Measurements from ENCODE around the gene POMT2.

POMT2 gene

DNA sequence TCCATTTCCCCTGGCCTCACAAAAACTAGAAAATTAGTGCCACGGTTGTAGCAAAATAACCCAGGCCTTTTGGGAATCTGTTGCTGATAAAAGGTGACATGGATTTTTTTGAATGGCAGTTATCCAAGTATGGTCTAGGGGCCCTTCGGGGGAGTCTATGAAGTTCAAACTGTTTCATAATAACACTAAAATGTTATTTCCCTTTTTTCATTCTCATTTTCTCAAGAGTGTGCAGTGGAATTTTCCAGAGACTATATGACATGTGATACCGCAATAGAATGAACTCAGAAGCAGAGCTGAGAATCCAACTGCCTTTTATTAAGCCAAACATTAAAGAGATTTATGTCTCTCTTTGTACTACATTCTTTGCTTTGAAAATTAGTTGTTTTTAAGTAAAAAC is 27.1 kb upstream of the POMT2 start:
- TF ChIP-seq OSR1 (CRISPR knock-in tag; IDR thresholded peaks at IDR 0.05): no peak
- TF ChIP-seq ARNTL (CRISPR knock-in tag; IDR thresholded peaks at IDR 0.05; ENCODE audit: borderline replicate concordance, low read depth): no peak
- TF ChIP-seq PPARA (CRISPR knock-in tag; IDR thresholded peaks at IDR 0.05; ENCODE audit: borderline replicate concordance): no peak
- no peak for TF ChIP-seq BACH2 (CRISPR knock-in tag; IDR thresholded peaks at IDR 0.05; ENCODE audit: borderline replicate concordance)
- no peak for TF ChIP-seq ZC3H10 (CRISPR knock-in tag; IDR thresholded peaks at IDR 0.05)
- TF ChIP-seq GLIS3 (CRISPR knock-in tag; IDR thresholded peaks at IDR 0.05): no peak
- TF ChIP-seq, protein P1, sequence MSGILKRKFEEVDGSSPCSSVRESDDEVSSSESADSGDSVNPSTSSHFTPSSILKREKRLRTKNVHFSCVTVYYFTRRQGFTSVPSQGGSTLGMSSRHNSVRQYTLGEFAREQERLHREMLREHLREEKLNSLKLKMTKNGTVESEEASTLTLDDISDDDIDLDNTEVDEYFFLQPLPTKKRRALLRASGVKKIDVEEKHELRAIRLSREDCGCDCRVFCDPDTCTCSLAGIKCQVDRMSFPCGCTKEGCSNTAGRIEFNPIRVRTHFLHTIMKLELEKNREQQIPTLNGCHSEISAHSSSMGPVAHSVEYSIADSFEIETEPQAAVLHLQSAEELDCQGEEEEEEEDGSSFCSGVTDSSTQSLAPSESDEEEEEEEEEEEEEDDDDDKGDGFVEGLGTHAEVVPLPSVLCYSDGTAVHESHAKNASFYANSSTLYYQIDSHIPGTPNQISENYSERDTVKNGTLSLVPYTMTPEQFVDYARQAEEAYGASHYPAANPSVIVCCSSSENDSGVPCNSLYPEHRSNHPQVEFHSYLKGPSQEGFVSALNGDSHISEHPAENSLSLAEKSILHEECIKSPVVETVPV (CRISPR knock-in tag; IDR thresholded peaks at IDR 0.05): no peak
- no peak for TF ChIP-seq RARB (CRISPR knock-in tag; IDR thresholded peaks at IDR 0.05)
- TF ChIP-seq CSDC2 (CRISPR knock-in tag; IDR thresholded peaks at IDR 0.05): no peak
- no peak for TF ChIP-seq ZNF70 (CRISPR knock-in tag; IDR thresholded peaks at IDR 0.05)
- TF ChIP-seq, protein P2, sequence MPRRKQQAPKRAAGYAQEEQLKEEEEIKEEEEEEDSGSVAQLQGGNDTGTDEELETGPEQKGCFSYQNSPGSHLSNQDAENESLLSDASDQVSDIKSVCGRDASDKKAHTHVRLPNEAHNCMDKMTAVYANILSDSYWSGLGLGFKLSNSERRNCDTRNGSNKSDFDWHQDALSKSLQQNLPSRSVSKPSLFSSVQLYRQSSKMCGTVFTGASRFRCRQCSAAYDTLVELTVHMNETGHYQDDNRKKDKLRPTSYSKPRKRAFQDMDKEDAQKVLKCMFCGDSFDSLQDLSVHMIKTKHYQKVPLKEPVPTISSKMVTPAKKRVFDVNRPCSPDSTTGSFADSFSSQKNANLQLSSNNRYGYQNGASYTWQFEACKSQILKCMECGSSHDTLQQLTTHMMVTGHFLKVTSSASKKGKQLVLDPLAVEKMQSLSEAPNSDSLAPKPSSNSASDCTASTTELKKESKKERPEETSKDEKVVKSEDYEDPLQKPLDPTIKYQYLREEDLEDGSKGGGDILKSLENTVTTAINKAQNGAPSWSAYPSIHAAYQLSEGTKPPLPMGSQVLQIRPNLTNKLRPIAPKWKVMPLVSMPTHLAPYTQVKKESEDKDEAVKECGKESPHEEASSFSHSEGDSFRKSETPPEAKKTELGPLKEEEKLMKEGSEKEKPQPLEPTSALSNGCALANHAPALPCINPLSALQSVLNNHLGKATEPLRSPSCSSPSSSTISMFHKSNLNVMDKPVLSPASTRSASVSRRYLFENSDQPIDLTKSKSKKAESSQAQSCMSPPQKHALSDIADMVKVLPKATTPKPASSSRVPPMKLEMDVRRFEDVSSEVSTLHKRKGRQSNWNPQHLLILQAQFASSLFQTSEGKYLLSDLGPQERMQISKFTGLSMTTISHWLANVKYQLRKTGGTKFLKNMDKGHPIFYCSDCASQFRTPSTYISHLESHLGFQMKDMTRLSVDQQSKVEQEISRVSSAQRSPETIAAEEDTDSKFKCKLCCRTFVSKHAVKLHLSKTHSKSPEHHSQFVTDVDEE (CRISPR knock-in tag; IDR thresholded peaks at IDR 0.05): no peak
- no peak for TF ChIP-seq ZFP3 (CRISPR knock-in tag; IDR thresholded peaks at IDR 0.05)
- no peak for ATAC-seq

DNA sequence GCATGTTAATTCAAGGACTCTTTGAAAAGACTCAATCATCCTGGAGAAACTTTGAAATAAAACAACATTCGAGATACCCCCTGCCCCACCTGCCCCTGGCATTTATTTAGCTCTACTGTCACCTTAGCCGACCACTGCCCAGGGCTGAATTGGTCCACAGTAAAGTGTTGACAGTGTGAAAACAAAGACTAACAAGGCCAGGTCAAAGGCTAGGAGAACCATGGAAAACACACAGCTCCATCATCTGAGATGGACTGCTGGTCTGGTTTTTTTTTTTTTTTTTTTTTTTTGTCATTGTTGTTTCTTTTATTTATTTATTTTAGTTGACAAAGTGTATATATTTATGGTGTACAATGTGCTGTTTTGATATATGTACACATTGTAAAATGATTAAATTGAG is 25.8 kb upstream of the POMT2 start:
- no peak for ATAC-seq
- TF ChIP-seq ISL1 (CRISPR knock-in tag; IDR thresholded peaks at IDR 0.05) (no peak), CSDC2 (CRISPR knock-in tag; IDR thresholded peaks at IDR 0.05) (no peak), BACH2 (CRISPR knock-in tag; IDR thresholded peaks at IDR 0.05; ENCODE audit: borderline replicate concordance) (no peak), ARNTL (CRISPR knock-in tag; IDR thresholded peaks at IDR 0.05; ENCODE audit: borderline replicate concordance, low read depth) (no peak), PPARA (CRISPR knock-in tag; IDR thresholded peaks at IDR 0.05; ENCODE audit: borderline replicate concordance) (no peak), OSR1 (CRISPR knock-in tag; IDR thresholded peaks at IDR 0.05) (no peak), ZC3H10 (CRISPR knock-in tag; IDR thresholded peaks at IDR 0.05) (no peak), TOX (CRISPR knock-in tag; IDR thresholded peaks at IDR 0.05; ENCODE audit: borderline replicate concordance) (no peak), ZNF8 (CRISPR knock-in tag; IDR thresholded peaks at IDR 0.05) (no peak), GLIS3 (CRISPR knock-in tag; IDR thresholded peaks at IDR 0.05) (no peak), TCF4 (CRISPR knock-in tag; IDR thresholded peaks at IDR 0.05; ENCODE audit: borderline replicate concordance) (no peak), ZNF70 (CRISPR knock-in tag; IDR thresholded peaks at IDR 0.05) (no peak), ZFP30 (CRISPR knock-in tag; IDR thresholded peaks at IDR 0.05) (no peak), ZNF565 (CRISPR knock-in tag; conservative IDR thresholded peaks at IDR 0.05; ENCODE audit: low read depth) (no peak)
- TF ChIP-seq, protein P1 (CRISPR knock-in tag; IDR thresholded peaks at IDR 0.05): no peak
- TF ChIP-seq, protein P3, sequence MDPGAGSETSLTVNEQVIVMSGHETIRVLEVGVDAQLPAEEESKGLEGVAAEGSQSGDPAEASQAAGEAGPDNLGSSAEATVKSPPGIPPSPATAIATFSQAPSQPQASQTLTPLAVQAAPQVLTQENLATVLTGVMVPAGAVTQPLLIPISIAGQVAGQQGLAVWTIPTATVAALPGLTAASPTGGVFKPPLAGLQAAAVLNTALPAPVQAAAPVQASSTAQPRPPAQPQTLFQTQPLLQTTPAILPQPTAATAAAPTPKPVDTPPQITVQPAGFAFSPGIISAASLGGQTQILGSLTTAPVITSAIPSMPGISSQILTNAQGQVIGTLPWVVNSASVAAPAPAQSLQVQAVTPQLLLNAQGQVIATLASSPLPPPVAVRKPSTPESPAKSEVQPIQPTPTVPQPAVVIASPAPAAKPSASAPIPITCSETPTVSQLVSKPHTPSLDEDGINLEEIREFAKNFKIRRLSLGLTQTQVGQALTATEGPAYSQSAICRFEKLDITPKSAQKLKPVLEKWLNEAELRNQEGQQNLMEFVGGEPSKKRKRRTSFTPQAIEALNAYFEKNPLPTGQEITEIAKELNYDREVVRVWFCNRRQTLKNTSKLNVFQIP (CRISPR knock-in tag; IDR thresholded peaks at IDR 0.05; ENCODE audit: borderline replicate concordance, low read depth): no peak
- TF ChIP-seq, protein P4, sequence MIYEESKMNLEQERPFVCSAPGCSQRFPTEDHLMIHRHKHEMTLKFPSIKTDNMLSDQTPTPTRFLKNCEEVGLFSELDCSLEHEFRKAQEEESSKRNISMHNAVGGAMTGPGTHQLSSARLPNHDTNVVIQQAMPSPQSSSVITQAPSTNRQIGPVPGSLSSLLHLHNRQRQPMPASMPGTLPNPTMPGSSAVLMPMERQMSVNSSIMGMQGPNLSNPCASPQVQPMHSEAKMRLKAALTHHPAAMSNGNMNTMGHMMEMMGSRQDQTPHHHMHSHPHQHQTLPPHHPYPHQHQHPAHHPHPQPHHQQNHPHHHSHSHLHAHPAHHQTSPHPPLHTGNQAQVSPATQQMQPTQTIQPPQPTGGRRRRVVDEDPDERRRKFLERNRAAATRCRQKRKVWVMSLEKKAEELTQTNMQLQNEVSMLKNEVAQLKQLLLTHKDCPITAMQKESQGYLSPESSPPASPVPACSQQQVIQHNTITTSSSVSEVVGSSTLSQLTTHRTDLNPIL (CRISPR knock-in tag; IDR thresholded peaks at IDR 0.05; ENCODE audit: low read depth): no peak

DNA sequence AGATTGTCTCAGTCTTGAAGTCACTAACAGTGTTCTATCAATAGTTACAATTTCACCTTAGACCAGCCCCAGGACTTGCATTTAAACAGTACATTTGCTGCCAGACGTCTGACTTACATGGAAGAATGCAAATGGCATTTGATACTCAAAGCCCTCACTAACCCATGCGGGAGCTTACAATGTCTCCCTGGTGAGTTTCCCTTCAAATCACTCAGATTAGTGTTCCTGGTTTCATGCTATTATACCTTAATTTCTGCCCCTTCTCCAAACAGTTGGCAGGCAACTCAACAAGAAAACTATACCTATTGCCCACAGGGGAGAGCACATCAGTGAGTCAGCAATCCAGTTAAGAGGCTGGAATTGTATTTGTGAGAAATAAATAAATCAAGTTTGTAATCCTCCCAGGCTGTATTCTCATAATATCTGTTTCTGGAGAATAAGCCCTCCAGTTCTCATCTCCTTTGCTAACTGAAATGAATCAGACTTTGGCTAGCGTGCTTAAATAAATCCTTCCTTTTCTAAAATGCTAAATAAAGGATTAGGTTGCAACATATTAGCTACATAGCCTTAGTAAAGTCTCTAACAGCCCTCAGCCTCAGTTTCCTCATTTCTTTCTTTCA is 23.8 kb upstream of the POMT2 start:
- ATAC-seq: no peak; the same call in 2 of the 3 replicates
- TF ChIP-seq, protein P3 (CRISPR knock-in tag; IDR thresholded peaks at IDR 0.05; ENCODE audit: borderline replicate concordance, low read depth): no peak
- TF ChIP-seq BACH2 (CRISPR knock-in tag; IDR thresholded peaks at IDR 0.05; ENCODE audit: borderline replicate concordance) (no peak), ZC3H10 (CRISPR knock-in tag; IDR thresholded peaks at IDR 0.05) (no peak), ZNF70 (CRISPR knock-in tag; IDR thresholded peaks at IDR 0.05) (no peak), OSR1 (CRISPR knock-in tag; IDR thresholded peaks at IDR 0.05) (no peak), GLIS3 (CRISPR knock-in tag; IDR thresholded peaks at IDR 0.05) (no peak), ZFP30 (CRISPR knock-in tag; IDR thresholded peaks at IDR 0.05) (no peak)
- TF ChIP-seq, protein P2 (CRISPR knock-in tag; IDR thresholded peaks at IDR 0.05): no peak
- TF ChIP-seq, protein P4 (CRISPR knock-in tag; IDR thresholded peaks at IDR 0.05; ENCODE audit: low read depth): no peak

All from SK-N-SH treated with all-trans-retinoic acid at 6 μM for 48 hours (cell line).